Epithelial cell of esophagus (primary cell): Measurements from ENCODE around the gene ALS2CL.

Experiments
- DNase-seq: peaks from one replicate; pipeline ENCODE4 v3.0.0; 2010; ENCODE audit warnings: low read depth
- H3K4me3 ChIP-seq: 2 replicates; pipeline ENCODE4 v1.5.1; 2011; ENCODE audit warnings: mild to moderate bottlenecking, low read length, control low read depth
- CTCF ChIP-seq: IDR thresholded peaks from 2 replicates; pipeline ENCODE4 v1.5.1; 2011; ENCODE audit warnings: low read depth, mild to moderate bottlenecking, low read length, control low read depth, inconsistent platforms; ENCODE audit not compliant: insufficient read depth; ENCODE audit errors: missing control alignments

The ALS2CL gene

GRCh38 chr3:46626039-46626438, 67.4 kb downstream of the ALS2CL start:
- no peak for TF ChIP-seq CTCF
- H3K4me3 ChIP-seq = no peak overlapping the region
- DNase-seq = no peak

GRCh38 chr3:46624975-46625490, 68.4 kb downstream of the ALS2CL start:
- no peak overlapping the region for H3K4me3 ChIP-seq
- no peak for DNase-seq
- TF ChIP-seq CTCF = no peak

- TF ChIP-seq CTCF = no peak
- DNase-seq = no peak
- no peak overlapping the region for H3K4me3 ChIP-seq
Observed at GRCh38 chr3:46624533-46624932, 68.9 kb downstream of the ALS2CL start.

GRCh38 chr3:46619845-46620778, 73.4 kb downstream of the ALS2CL start:
- H3K4me3 ChIP-seq = no peak overlapping the region
- no peak for TF ChIP-seq CTCF
- DNase-seq = peak; percentile 7
